ENCODE measurements around the gene OXCT1.
"Not testable (repeated sequence)": the region's sequence is repeated elsewhere in the genome, so short reads cannot be mapped to it uniquely, and the experiment has no call there.

OXCT1 gene

GRCh38 chr5:41856644-41857491 lies 13.4 kb downstream of the OXCT1 start:
- Histone ChIP-seq H3K27me3 (replicated peaks; ENCODE audit: control insufficient read depth, insufficient read depth, low read length) (no peaks in the 10 kb centered on the region), H3K4me3 (replicated peaks; ENCODE audit: low read depth, low read length) (no peak overlapping the region), H3K36me3 (ENCODE audit: control insufficient read depth, insufficient read depth, low read length) (peaks cover 10% of the 10 kb centered on the region)
- DNase-seq (ENCODE audit: extremely low read depth, insufficient read length) = peak; percentile 22
- TF ChIP-seq, protein P1, sequence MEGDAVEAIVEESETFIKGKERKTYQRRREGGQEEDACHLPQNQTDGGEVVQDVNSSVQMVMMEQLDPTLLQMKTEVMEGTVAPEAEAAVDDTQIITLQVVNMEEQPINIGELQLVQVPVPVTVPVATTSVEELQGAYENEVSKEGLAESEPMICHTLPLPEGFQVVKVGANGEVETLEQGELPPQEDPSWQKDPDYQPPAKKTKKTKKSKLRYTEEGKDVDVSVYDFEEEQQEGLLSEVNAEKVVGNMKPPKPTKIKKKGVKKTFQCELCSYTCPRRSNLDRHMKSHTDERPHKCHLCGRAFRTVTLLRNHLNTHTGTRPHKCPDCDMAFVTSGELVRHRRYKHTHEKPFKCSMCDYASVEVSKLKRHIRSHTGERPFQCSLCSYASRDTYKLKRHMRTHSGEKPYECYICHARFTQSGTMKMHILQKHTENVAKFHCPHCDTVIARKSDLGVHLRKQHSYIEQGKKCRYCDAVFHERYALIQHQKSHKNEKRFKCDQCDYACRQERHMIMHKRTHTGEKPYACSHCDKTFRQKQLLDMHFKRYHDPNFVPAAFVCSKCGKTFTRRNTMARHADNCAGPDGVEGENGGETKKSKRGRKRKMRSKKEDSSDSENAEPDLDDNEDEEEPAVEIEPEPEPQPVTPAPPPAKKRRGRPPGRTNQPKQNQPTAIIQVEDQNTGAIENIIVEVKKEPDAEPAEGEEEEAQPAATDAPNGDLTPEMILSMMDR (IDR thresholded peaks at IDR 0.05; ENCODE audit: insufficient read depth, low read length, poor library complexity, severe bottlenecking) = peak; percentile 70

DNA sequence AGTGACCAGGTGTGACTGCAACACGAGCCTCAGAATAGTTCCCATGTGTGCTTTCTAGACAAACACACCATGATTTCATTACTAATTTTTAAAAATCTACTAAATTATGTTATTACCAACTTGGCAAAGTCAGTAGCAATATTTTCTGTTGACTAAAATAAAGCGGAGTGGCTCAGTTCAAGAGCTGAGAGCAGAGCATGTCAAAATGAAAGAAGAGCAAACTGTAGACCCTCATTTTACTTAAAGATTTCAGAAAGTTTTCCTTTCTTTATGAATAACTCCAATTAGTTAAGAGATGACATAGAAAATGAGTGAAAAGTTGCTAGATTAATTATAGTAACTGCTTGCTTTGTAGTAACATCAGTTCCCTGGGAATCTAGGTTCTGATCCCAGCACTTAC lies 17.9 kb downstream of the OXCT1 start:
- no peak overlapping the region for H3K4me3 ChIP-seq (replicated peaks; ENCODE audit: low read depth, low read length)
- DNase-seq (ENCODE audit: extremely low read depth, insufficient read length) = no peak
- TF ChIP-seq, protein P1 (IDR thresholded peaks at IDR 0.05; ENCODE audit: insufficient read depth, low read length, poor library complexity, severe bottlenecking) = no peak
- H3K36me3 ChIP-seq (ENCODE audit: control insufficient read depth, insufficient read depth, low read length) = peaks cover 10% of the 10 kb centered on the region
- H3K27me3 ChIP-seq (replicated peaks; ENCODE audit: control insufficient read depth, insufficient read depth, low read length) = no peaks in the 10 kb centered on the region

DNA sequence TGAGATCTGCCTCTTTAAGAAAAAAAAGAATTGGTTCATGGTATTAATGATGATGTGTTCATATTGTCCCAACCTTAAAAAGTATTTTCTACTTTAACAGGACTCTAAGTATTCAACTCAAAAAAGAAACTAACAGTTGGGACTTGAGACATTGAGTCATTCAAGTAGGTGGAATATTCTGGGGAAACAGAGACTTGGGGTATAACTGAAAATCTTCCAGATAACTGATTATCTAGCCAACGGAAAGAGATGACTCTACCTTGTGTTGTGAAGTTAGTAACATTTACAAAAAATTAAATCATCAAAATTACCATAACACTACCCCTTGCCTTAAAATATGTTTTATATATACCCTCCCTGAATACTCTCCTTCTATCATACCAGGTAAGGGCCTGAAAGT lies 19.1 kb downstream of the OXCT1 start:
- TF ChIP-seq, protein P1 (IDR thresholded peaks at IDR 0.05; ENCODE audit: insufficient read depth, low read length, poor library complexity, severe bottlenecking) = no peak
- no peak for DNase-seq (ENCODE audit: extremely low read depth, insufficient read length)
- Histone ChIP-seq H3K36me3 (ENCODE audit: control insufficient read depth, insufficient read depth, low read length) (peaks cover 8% of the 10 kb centered on the region), H3K27me3 (replicated peaks; ENCODE audit: control insufficient read depth, insufficient read depth, low read length) (no peaks in the 10 kb centered on the region), H3K4me3 (replicated peaks; ENCODE audit: low read depth, low read length) (no peak overlapping the region)

DNA sequence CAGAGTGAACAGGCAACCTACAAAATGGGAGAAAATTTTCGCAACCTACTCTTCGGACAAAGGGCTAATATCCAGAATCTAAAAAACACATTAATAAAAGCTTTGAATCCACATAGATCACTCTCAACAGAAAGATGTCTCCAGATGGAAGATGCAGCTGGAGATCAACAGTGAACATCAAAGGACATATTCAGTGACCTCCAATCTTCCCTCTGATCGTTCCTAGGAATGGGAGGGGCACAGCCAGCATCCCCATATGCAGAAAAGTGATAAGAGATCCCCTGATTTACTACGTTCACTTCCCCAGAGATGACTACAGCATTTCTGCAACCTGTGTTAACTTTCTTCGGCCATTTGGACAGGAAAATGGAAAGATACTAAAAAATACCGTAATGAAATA lies 21.2 kb downstream of the OXCT1 start:
- Histone ChIP-seq H3K27me3 (replicated peaks; ENCODE audit: control insufficient read depth, insufficient read depth, low read length) (no peaks in the 10 kb centered on the region), H3K4me3 (replicated peaks; ENCODE audit: low read depth, low read length) (no peak overlapping the region), H3K36me3 (ENCODE audit: control insufficient read depth, insufficient read depth, low read length) (peaks cover 7% of the 10 kb centered on the region)
- TF ChIP-seq, protein P1 (IDR thresholded peaks at IDR 0.05; ENCODE audit: insufficient read depth, low read length, poor library complexity, severe bottlenecking) = no peak
- DNase-seq (ENCODE audit: extremely low read depth, insufficient read length) = no peak

DNA sequence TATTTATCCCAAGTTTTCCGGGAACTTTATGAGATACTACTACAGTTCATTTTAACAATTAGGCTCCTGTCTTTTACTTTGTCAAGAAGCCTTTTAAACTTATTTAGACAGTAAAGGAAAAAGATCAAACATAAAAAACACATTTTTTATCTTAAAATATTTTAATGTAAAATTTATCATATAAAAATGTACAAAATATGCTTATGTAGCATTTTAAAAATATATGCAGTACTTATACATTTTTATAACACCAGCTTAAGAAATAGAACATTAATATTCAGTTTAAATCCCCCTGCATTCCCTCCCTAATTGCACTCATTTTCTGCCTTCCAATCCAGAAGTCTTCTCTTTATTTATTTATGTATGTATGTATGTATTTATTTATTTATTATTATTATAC lies 24.5 kb downstream of the OXCT1 start:
- H3K36me3 ChIP-seq (ENCODE audit: control insufficient read depth, insufficient read depth, low read length); H3K27me3 ChIP-seq (replicated peaks; ENCODE audit: control insufficient read depth, insufficient read depth, low read length); DNase-seq (ENCODE audit: extremely low read depth, insufficient read length); H3K4me3 ChIP-seq (replicated peaks; ENCODE audit: low read depth, low read length): not testable (repeated sequence)

DNA sequence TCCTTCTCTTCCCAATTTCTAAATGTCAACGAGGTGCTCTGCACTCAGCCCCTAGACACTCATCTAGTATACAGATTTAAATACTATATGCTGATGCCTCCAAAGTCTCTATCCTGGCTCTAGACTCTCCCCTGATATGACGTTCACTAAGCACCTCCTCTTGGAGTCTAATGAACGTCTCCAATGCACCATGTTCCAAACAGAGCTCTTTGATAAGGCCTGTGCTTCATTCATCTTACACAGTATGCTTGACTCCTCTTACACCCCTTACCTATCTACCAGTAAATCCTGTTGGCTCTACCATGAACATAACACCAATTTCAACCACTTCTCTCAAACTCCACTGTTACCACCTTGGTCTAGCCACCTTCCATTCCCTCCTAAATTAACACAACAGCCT lies 25.7 kb downstream of the OXCT1 start:
- H3K27me3 ChIP-seq (replicated peaks; ENCODE audit: control insufficient read depth, insufficient read depth, low read length) = no peaks in the 10 kb centered on the region
- TF ChIP-seq, protein P1 (IDR thresholded peaks at IDR 0.05; ENCODE audit: insufficient read depth, low read length, poor library complexity, severe bottlenecking) = no peak
- DNase-seq (ENCODE audit: extremely low read depth, insufficient read length) = no peak
- no peaks in the 10 kb centered on the region for H3K36me3 ChIP-seq (ENCODE audit: control insufficient read depth, insufficient read depth, low read length)
- H3K4me3 ChIP-seq (replicated peaks; ENCODE audit: low read depth, low read length) = no peak overlapping the region

All from GM06990 (cell line).